BLaER1 treated with 17β-estradiol and CSF1 and Interleukin-3, amounts not matched to agents 10 nM and 100 nM (cell line): ENCODE data around the gene NEK1.

Experiments
- H3K27ac ChIP-seq, 11 experiments: shearing (Covaris generic); formaldehyde crosslinking; 2 replicates each; pipeline ENCODE4 v1.8.1; 2022
- H3K27me3 ChIP-seq, 11 experiments: shearing (Covaris generic); formaldehyde crosslinking; 2 replicates each; pipeline ENCODE4 v1.8.1; 2022
- H3K36me3 ChIP-seq, 11 experiments: shearing (Covaris generic); formaldehyde crosslinking; 2 replicates each; pipeline ENCODE4 v1.8.1; 2022
- H3K4me1 ChIP-seq, 10 experiments: shearing (Covaris generic); formaldehyde crosslinking; 2 replicates each; pipeline ENCODE4 v1.8.1; 2022
- H3K4me2 ChIP-seq, 11 experiments: shearing (Covaris generic); formaldehyde crosslinking; 2 replicates each; pipeline ENCODE4 v1.8.1; 2022
- H3K4me3 ChIP-seq, 10 experiments: shearing (Covaris generic); formaldehyde crosslinking; 2 replicates each; pipeline ENCODE4 v1.8.1; 2022
- H3K9ac ChIP-seq, 11 experiments: shearing (Covaris generic); formaldehyde crosslinking; 2 replicates each; pipeline ENCODE4 v1.8.1; 2022
- H3K9me3 ChIP-seq, 11 experiments: shearing (Covaris generic); formaldehyde crosslinking; replicated peaks in 1 of 11; 2 replicates each; pipeline ENCODE4 v1.8.1; 2022
- H4K20me1 ChIP-seq, 11 experiments: shearing (Covaris generic); formaldehyde crosslinking; 2 replicates each; pipeline ENCODE4 v1.8.1; 2022
- Cebpa-rat ChIP-seq, 11 experiments: shearing (Covaris generic); IDR thresholded peaks; 2 replicates each; pipeline ENCODE4 v1.8.1; 2022

The NEK1 gene

DNA sequence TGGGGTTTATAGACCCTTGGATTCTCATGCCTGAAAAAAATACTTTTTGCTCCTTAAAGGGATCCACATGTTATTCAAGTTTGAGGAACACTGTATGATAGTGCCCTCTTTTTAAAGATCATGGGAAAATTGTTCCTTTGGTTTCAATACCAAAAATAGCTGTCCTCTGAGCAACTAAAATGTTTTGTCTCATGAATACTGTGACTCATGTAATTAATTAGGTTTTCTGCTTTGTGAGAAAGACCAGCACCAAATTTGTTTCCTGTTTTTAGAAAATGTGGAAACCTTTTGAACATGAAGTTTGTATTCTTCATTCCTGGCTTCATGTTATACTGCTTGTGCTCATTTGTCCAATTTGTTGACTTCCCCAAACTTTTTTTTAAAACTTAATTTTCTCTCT is 214.1 kb downstream of the NEK1 start:
- Histone ChIP-seq H3K4me2 (peak overlapping the region in 1 of 11 experiments; percentile 27; a peak in 1 of 22 replicates), H3K4me3 (no peak overlapping the region), H3K27me3 (no peaks in the 10 kb centered on the region), H3K27ac (no peak overlapping the region), H3K9ac (no peak overlapping the region), H3K4me1 (peaks cover 0 to 13% (median 0%) of the 10 kb centered on the region in 10 experiments; a peak in 4 of 20 replicates), H3K36me3 (peaks cover 0 to 14% (median 5%) of the 10 kb centered on the region in 11 experiments; a peak in 7 of 22 replicates), H3K9me3 (no peaks in the 10 kb centered on the region), H4K20me1 (no peaks in the 10 kb centered on the region)
- no peak for TF ChIP-seq Cebpa-rat (IDR thresholded peaks at IDR 0.05)

DNA sequence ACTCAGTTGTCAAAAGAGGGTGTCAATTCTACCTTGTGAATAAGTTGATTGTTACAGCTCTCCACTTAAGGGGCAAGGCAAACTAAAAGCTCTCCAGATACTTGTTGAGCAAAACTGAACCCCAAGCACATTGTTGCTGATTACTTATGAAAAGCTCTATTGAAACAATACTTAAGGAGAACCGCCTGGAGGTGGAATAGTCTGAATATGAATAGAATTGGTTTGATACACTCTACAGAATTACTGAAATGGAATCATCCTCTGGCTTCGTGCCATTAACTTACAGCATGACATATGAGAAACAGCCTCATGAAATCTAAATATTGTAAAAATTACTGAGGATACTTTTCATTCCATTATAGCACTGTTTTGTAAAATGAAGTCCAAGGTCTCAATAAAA is 214.6 kb downstream of the NEK1 start:
- H3K9ac ChIP-seq, result no peak overlapping the region
- no peaks in the 10 kb centered on the region for H3K9me3 ChIP-seq
- no peak for TF ChIP-seq Cebpa-rat (IDR thresholded peaks at IDR 0.05)
- H3K36me3 ChIP-seq, result peaks cover 0 to 14% (median 5%) of the 10 kb centered on the region in 11 experiments; a peak in 7 of 22 replicates
- H3K27me3 ChIP-seq, result no peaks in the 10 kb centered on the region
- H3K4me1 ChIP-seq, result peaks cover 0 to 13% (median 0%) of the 10 kb centered on the region in 10 experiments; a peak in 4 of 20 replicates
- H3K27ac ChIP-seq, result no peak overlapping the region
- H3K4me3 ChIP-seq, result no peak overlapping the region
- no peaks in the 10 kb centered on the region for H4K20me1 ChIP-seq
- no peak overlapping the region for H3K4me2 ChIP-seq

GRCh38 chr4:169385376-169385775 is 227.0 kb downstream of the NEK1 start:
- H3K27me3 ChIP-seq, result no peaks in the 10 kb centered on the region
- no peak overlapping the region for H3K4me3 ChIP-seq
- no peak for TF ChIP-seq Cebpa-rat (IDR thresholded peaks at IDR 0.05)
- no peaks in the 10 kb centered on the region for H3K36me3 ChIP-seq
- H3K27ac ChIP-seq, result no peak overlapping the region
- H4K20me1 ChIP-seq, result no peaks in the 10 kb centered on the region
- no peak overlapping the region for H3K4me2 ChIP-seq
- no peaks in the 10 kb centered on the region; a peak in 1 of 20 replicates for H3K4me1 ChIP-seq
- no peak overlapping the region for H3K9ac ChIP-seq
- H3K9me3 ChIP-seq, result peaks cover 0 to 20% (median 9%) of the 10 kb centered on the region in 11 experiments; a peak in 11 of 22 replicates

DNA sequence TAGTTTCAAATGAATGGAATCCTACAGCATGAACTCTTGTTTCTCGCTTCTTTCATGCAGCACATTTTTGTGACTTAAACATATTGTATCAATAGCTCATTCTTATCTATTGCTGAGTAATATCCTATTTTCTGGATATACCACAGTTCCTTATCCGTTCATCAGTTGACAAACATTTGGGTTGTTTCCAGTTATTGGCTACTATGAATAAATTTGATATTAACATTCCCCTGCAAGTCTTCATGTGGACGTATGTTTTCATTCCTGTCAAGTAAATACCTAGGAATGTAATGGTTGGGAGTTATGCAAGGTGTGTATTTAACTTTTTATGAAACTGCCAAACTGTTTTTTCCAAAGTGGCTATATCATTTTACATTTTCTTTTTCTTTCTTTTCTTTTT is 227.6 kb downstream of the NEK1 start:
- Histone ChIP-seq H3K9ac (no peak overlapping the region), H3K4me1 (no peaks in the 10 kb centered on the region; a peak in 1 of 20 replicates), H3K36me3 (no peaks in the 10 kb centered on the region), H3K9me3 (peaks cover 0 to 25% (median 11%) of the 10 kb centered on the region in 11 experiments; a peak in 11 of 22 replicates), H3K4me2 (no peak overlapping the region), H3K27ac (no peak overlapping the region), H3K4me3 (no peak overlapping the region), H3K27me3 (no peaks in the 10 kb centered on the region), H4K20me1 (no peaks in the 10 kb centered on the region)
- no peak for TF ChIP-seq Cebpa-rat (IDR thresholded peaks at IDR 0.05)

DNA sequence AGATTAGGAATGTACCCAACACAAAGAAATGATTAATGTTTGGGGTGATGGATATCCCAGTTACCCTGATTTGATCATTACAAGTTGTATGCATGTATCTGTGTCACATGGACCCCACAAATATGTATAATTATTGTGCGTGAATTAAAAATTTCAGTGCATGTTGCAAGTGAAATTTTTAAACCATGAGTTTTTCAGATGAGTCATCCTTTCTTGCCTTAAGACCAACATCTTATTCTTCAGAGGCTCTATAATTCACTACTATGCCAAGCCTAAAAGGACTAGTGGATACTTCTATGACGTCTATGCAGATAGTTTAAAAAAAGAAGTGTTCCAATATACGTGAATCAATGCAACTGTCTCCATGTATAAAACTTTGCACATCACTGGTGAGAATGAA is 228.7 kb downstream of the NEK1 start:
- H3K9ac ChIP-seq, result no peak overlapping the region
- peaks cover 0 to 27% (median 11%) of the 10 kb centered on the region in 11 experiments; a peak in 11 of 22 replicates for H3K9me3 ChIP-seq
- no peak for TF ChIP-seq Cebpa-rat (IDR thresholded peaks at IDR 0.05)
- no peak overlapping the region for H3K27ac ChIP-seq
- H3K4me1 ChIP-seq, result no peaks in the 10 kb centered on the region; a peak in 1 of 20 replicates
- no peak overlapping the region for H3K4me3 ChIP-seq
- H3K36me3 ChIP-seq, result no peaks in the 10 kb centered on the region
- no peak overlapping the region for H3K4me2 ChIP-seq
- H3K27me3 ChIP-seq, result no peaks in the 10 kb centered on the region
- H4K20me1 ChIP-seq, result no peaks in the 10 kb centered on the region

- Histone ChIP-seq H4K20me1 (no peaks in the 10 kb centered on the region), H3K27me3 (no peaks in the 10 kb centered on the region), H3K4me1 (no peaks in the 10 kb centered on the region), H3K4me3 (no peak overlapping the region), H3K4me2 (no peak overlapping the region), H3K9ac (no peak overlapping the region), H3K27ac (no peak overlapping the region), H3K9me3 (peaks cover 31 to 58% (median 42%) of the 10 kb centered on the region in 11 experiments), H3K36me3 (no peaks in the 10 kb centered on the region)
- no peak for TF ChIP-seq Cebpa-rat (IDR thresholded peaks at IDR 0.05)
These were observed 232.7 kb downstream of the NEK1 start for GRCh38 chr4:169379688-169380087.

GRCh38 chr4:169377367-169377766 is 235.0 kb downstream of the NEK1 start:
- Histone ChIP-seq H3K4me3 (no peak overlapping the region), H3K36me3 (no peaks in the 10 kb centered on the region), H3K27ac (no peak overlapping the region), H3K9me3 (peaks cover 31 to 58% (median 42%) of the 10 kb centered on the region in 11 experiments), H3K4me1 (no peaks in the 10 kb centered on the region), H3K27me3 (no peaks in the 10 kb centered on the region), H4K20me1 (no peaks in the 10 kb centered on the region), H3K4me2 (no peak overlapping the region), H3K9ac (no peak overlapping the region)
- no peak for TF ChIP-seq Cebpa-rat (IDR thresholded peaks at IDR 0.05)

DNA sequence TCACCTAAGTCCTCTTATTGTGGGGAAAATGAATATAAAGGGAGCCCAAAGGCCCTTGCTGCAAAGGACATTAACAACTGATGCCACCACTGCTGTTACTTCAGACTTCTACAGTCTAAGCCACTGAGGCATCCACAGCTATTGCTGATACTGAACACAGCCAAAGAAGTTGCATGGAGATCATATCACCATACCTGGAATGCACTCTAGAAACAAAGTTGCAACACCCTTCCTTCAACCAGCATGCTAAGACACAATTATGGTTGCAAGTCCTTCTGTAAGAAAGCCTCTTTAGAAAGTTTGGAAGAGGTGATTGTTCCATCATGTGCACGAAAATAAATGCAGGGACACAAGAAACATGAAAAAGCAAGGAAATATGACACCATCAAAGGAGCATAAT is 236.0 kb downstream of the NEK1 start:
- Histone ChIP-seq H3K36me3 (no peaks in the 10 kb centered on the region), H3K27ac (no peak overlapping the region), H3K4me3 (no peak overlapping the region), H4K20me1 (no peaks in the 10 kb centered on the region), H3K27me3 (no peaks in the 10 kb centered on the region), H3K4me1 (no peaks in the 10 kb centered on the region), H3K4me2 (no peak overlapping the region), H3K9ac (no peak overlapping the region), H3K9me3 (peaks cover 31 to 48% (median 39%) of the 10 kb centered on the region in 11 experiments)
- TF ChIP-seq Cebpa-rat (IDR thresholded peaks at IDR 0.05), result no peak

DNA sequence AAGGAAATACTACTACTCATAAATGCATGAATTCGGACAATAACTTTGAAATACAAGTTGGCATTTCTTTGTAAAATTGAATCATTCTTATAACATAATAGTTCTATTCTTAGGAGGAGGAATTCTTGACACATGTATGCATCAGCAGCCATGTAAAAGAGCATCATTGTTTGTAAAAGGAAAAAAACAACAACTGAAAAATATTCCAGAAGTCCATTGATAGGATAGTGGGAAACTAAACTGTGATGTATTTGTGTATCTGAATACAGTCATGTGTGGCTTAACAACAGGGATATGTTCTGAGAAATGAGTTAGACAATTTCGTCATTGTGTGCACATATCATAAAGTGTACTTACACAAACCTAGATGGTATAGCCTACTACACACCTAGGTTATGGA is 239.6 kb downstream of the NEK1 start:
- Histone ChIP-seq H3K9ac (no peak overlapping the region), H3K27me3 (no peaks in the 10 kb centered on the region), H4K20me1 (no peaks in the 10 kb centered on the region), H3K4me3 (no peak overlapping the region), H3K36me3 (no peaks in the 10 kb centered on the region), H3K4me2 (no peak overlapping the region), H3K9me3 (peaks cover 20 to 31% (median 26%) of the 10 kb centered on the region in 11 experiments), H3K27ac (no peak overlapping the region), H3K4me1 (peaks cover 0 to 7% (median 0%) of the 10 kb centered on the region in 10 experiments; a peak in 3 of 20 replicates)
- no peak for TF ChIP-seq Cebpa-rat (IDR thresholded peaks at IDR 0.05)

DNA sequence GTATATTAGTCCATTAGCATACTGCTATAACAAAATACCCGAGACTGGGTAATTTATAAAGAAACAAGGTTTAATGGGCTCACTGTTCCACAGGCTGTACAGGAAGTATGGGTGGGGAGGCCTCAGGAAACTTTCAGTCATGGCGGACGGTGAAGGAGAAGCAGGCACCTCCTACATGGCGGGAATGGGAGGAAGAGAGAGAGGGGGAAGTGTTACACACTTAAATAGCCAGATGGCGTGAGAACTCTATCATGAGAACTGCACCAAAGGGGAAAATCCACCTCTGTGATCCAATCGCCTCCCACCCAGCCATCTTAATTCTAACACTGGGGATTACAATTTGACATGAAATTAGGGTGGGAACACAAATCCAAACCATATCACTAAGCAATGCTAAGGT is 242.7 kb downstream of the NEK1 start:
- no peak overlapping the region for H3K27ac ChIP-seq
- peaks cover under 1 to 18% (median 11%) of the 10 kb centered on the region in 11 experiments; a peak in 10 of 22 replicates for H3K9me3 ChIP-seq
- H3K4me2 ChIP-seq, result no peak overlapping the region
- H3K27me3 ChIP-seq, result no peaks in the 10 kb centered on the region
- H3K4me3 ChIP-seq, result no peak overlapping the region
- H3K4me1 ChIP-seq, result peaks cover 0 to 12% (median 0%) of the 10 kb centered on the region in 10 experiments; a peak in 3 of 20 replicates
- no peaks in the 10 kb centered on the region for H4K20me1 ChIP-seq
- no peak overlapping the region for H3K9ac ChIP-seq
- no peak for TF ChIP-seq Cebpa-rat (IDR thresholded peaks at IDR 0.05)
- H3K36me3 ChIP-seq, result no peaks in the 10 kb centered on the region
